Left renal cortex interstitium (tissue), 4 donors: ENCODE results near the gene NABP2. TPM values are rescaled to one million over a fixed set of nuclear protein-coding genes. Genes with fewer than 3 reads are reported as not detected.
"Not testable (repeated sequence)": the region's sequence is repeated elsewhere in the genome, so short reads cannot be mapped to it uniquely, and the experiment has no call there.

Source experiments
- DNase-seq, 4 donors: peaks; one replicate each; pipeline ENCODE4 v3.0.0-alpha.2; 2013; ENCODE audit warnings: low read depth in 4 of 4, low spot score in 2 of 4, missing footprints in 1 of 4
- polyA plus RNA-seq, 4 donors: library from polyadenylated mRNA; unstranded; fragments of 120-200 nt; gene quantifications; one replicate each; pipeline ENCODE4 v1.2.1, GENCODE V29; 2013; ENCODE audit not compliant: insufficient read length in 4 of 4

Gene NABP2
- polyA plus RNA-seq, 4 donors, result 28.6 to 32.9 (median 30.8) TPM

DNA sequence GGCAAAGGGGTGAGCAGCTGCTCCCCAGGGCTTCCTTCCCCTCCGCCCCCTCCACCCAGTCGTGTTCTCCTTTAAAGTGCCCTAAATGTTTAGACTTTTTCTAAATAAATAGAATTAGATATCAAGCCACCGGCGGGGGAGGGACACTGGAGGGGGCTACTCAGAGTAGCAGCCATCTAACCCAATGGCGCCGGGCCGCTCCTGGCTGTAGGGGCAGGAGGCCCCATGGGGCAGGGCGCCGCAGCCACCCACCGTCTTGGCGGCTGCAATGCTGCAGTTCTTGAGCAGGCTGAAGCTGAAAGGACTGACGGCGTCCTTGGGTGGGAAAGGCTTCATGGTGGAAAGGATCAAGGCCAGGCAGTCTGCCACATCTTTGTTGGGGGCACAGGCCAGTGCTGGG lies 18.8 kb downstream of the NABP2 start:
- no peak for DNase-seq

- DNase-seq, result no peak
These were observed 19.6 kb downstream of the NABP2 start for GRCh38 chr12:56243731-56244181.

- DNase-seq, result no peak
These were observed 20.4 kb downstream of the NABP2 start for GRCh38 chr12:56244494-56244893.

- DNase-seq, result no peak
These were observed 23.8 kb downstream of the NABP2 start for GRCh38 chr12:56247923-56248322.

DNA sequence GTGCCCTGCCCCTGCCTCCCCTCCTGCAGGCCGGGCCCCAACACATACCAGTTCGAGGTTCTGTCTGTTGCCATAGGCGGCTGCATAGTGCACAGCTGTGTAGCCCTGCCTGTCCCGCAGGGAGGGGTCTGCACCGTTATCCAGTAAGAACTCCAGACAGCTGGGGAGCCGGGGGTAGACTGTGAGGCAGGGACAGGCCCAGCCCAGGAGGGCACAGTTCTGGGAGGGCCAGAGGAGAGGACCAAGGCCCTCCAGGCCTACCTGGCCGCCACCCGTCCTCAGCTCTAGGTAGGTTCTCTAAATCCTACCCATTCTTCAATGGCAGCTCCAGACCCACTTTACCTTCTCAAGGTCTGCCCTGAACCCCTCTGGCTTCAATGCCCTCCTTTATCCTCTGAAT lies 24.6 kb downstream of the NABP2 start:
- no peak for DNase-seq

DNA sequence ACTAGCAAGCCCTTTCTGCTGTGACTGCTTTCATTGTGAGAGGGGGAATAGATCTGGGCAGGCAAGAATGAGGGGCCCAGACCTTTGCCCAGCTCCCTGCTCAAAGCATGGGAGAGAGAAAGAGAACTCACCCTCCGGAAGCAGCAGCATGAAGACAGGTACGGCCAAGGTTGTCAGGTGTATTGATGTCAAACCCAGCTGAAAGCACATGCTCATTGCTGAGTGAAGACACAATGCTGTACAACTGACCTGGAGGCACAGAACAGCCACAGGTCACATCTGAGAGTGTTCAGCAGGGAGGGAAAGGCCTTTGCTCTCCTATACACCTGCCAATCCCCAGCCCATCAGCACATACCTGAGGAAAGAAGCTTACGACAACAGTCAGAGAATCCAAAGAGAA lies 28.5 kb downstream of the NABP2 start:
- no peak for DNase-seq

DNA sequence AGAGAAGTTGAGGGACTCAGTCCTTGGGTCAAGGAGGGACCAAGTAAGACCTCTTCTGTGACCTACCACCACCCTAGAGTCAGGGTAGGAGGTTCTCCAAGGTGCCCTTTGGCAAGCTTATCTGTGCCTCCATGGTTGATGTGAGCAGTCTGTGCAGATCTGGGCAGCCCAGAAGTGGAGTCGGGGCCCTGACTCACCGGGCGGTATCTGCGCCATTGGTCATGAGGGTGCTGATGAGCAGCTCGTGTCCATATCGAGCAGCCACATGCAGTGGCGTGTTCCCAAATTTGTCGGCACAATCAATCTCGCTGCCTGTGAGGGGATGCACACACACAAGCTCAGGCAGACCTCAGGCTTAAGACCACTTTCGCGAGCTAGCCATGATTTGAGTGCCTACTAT lies 28.9 kb downstream of the NABP2 start:
- DNase-seq, result no peak

DNA sequence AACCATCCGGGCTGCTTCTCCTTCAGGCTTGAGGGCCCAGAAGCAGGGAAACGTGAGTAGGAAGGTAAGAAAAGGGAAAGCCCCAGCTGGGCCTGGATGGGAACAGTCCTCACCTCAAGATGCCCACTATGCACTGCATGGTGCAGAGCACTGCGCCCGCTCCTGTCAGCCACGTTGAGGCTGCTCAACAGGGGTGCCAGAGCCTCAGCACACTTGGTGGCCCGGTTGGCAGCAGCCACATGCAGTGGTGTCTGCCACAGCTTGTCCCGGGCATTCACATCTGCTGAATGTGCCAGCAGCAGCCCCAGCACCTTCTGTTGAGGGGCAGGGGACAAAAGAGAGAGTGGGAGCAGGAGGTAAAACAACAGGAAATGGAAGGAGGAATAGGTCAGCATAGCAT lies 31.5 kb downstream of the NABP2 start:
- DNase-seq, result no peak

DNA sequence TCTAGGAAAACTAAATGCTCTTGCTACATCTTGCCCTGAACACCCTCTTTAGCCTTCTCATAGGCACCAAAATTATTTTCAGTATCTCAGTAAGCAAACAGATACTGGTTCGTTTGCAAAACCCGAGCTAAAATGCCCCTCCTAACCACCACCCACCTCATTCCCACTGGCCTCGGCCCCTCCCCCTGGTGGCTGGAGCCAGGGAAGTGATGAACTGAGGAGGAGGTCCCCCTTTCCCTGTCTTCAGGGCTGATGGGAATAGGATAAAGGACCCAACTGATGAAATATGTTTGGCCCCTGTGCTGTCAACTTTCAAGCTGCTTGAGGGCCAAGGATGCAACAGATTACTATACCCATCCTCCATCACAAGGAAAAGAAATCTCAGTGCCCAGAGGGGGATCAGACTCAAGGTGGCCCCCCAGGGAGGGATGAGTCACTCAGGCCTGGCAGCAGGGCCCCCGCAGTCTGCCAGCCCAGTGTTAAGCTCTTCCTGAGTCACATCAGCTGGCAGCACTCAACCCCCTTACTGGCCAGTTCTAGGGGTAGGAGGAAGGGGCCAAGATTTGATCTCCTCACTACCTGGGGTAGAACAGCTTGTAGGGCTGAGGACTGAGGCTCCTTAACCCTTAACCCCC lies 32.3 kb downstream of the NABP2 start:
- DNase-seq, result no peak

DNA sequence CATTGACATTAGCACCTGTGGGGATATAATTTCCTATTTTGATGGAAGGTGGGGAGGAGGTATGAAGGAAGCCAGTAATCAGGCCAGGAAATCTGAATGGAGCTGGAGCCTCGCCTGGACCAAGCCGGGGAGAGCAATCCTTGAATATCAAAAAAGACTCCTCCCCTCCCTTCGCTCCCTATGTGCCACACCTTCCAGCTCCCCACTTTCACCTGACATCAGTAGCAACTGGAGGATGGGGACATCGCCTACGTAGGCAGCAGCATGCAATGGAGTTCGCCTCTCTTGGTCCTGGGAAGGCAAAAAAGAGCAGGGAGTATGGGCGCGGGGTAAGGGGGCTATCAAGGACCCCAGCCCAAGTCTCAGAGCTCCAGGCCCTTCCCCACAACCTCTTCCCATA lies 32.9 kb downstream of the NABP2 start:
- no peak for DNase-seq

- DNase-seq, result peak in 3 of 4 donors; percentile 15 to 32 (median 27)
These were observed 33.4 kb downstream of the NABP2 start for GRCh38 chr12:56257491-56258067.

- peak; percentile 64 to 79 (median 72) for DNase-seq
These were observed 34.1 kb downstream of the NABP2 start, which contains the start of gene ANKRD52 for GRCh38 chr12:56258068-56258819. TSS of gene ANKRD52 (minus strand) at chr12:56258384. CDS start at chr12:56258269, 115 bp downstream.

DNA sequence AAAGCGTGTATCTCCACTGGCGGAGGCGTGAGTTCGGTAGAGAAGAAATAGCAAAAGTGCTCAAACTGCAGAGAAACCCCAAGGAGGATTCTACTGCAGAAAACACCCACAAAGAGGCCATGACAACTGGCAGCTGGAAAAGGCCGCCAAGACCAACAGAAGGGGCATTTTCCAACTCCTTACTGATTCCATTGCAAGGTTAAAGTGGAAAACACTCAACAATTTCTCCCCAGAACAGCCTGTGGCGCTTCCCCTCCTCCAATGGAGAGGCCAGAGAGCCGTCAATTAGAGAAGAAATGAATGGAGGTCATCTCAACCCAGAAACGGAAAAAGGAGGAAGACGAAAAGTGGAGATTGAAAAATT lies 34.7 kb downstream of the NABP2 start:
- no peak for DNase-seq

DNA sequence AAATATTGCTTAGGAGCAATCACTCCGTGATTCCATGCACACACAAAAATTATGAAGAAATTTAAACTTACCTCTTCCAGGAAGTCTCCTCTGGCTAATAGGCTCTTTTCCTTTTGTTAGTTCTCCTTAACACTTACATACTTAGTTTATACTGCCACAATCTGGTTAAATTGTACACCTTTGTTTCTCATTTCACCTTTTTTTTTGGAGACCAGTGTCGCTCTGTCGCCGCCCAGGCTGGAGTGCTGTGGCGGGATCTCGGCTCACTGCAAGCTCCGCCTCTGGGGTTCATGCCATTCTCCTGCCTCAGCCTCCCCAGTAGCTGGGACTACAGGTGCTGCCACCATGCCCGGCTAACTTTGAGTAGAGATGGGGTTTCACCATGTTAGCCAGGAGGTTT lies 36.2 kb downstream of the NABP2 start:
- no peak for DNase-seq

GRCh38 chr12:56260921-56261320 lies 36.8 kb downstream of the NABP2 start:
- no peak for DNase-seq

- DNase-seq, result no peak
These were observed 37.5 kb downstream of the NABP2 start for GRCh38 chr12:56261503-56262232.

- not testable (repeated sequence) for DNase-seq
These were observed 38.8 kb downstream of the NABP2 start for GRCh38 chr12:56262955-56263354.

DNA sequence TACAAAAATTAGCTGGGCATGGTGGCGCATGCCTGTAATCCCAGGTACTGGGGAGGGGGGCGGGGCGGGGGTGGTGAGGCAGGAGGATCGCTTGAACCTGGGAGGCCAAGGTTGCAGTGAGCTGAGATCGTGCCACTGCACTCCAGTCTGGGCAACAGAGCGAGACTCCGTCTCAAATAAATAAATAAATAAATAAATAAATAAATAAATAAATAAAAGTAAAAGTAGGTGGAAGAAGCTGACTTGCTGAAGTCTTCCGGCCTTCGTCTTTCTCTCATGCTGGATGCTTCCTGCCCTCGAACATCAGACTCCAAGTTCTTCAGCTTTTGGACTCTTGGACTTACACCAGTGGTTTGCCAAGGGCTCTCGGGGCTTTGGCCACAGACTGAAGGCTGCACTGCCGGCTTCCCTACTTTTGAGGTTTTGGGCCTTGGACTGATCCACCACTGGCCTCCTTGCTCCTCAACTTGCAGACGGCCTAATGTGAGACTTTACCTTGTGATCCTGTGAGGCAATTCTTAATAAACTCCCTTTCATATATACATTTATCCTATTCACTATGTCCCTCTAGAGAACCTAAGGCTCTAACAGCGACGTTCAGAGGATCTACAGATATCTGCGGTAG lies 42.0 kb downstream of the NABP2 start:
- not testable (repeated sequence) for DNase-seq

DNA sequence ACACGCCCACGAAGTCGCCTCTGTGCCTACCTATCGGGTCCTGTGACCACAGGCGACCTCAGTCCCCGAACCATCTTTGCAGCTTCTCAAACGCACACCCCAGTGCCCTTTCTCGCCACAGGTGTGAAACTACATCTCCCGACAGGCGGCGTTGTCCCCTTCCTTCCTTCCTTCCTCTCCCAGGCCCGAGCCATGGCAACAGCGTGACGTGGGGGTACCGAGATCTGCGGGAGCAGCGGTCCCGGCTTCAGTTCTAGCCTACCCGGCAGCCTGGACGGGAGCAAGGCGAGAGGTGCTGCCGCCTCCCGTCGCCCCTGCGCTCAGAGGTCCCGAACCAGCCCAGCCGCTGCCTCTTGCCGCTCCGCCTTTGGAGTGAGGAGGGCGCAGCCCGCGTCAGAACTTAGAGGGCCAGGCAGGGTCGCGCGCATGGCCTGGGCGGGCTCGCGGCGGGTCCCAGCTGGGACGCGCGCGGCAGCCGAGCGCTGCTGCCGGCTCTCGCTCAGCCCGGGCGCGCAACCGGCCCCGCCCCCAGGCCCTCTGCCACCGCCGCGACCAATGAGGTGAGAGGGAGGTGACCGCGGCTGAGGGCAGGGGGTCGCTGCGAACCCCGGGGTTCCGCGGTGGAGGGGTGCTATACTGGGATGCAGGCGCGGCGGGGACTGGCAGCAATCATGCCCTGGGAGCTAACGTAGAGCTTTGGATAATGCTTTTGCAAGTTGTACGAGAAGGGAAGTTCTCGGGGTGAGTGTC lies 42.7 kb downstream of the NABP2 start, which contains the start of gene COQ10A:
Gene COQ10A, plus strand, starts transcription at position 250 of the 750 bp plus-strand sequence. Its CDS starts 177 bp downstream, at position 427.
- DNase-seq, result peak; percentile 75 to 91 (median 86)
